H1 (cell line): ENCODE data around the gene PLEKHA3. TPM values are rescaled to one million over a fixed set of nuclear protein-coding genes. Genes with fewer than 3 reads are reported as not detected.

Source experiments
- CTCF ChIA-PET: fragments of 300-600 bp; sonication (Branson Sonifier 250); formaldehyde crosslinking; loops from one replicate; lab custom pipeline; 2021; ENCODE audit not compliant: partially characterized antibody; lab: Charles Lee
- POLR2A ChIA-PET: fragments of 300-600 bp; sonication (Branson Sonifier 250); formaldehyde crosslinking; loops from one replicate; lab custom pipeline; 2021; ENCODE audit warnings: inconsistent platforms; ENCODE audit not compliant: partially characterized antibody; lab: Charles Lee
- DNase-seq, 2 experiments: peaks; one replicate each; pipeline versions ENCODE4 v3.0.0 to v3.0.0-alpha.2; 2010 to 2022; ENCODE audit warnings: low spot score in 2 of 2, low read depth in 1 of 2, mixed read lengths in 1 of 2
- FAIRE-seq: peaks from 2 replicates; lab custom pipeline; 2011; peaks lifted over from hg19 to GRCh38; lab: Jason Lieb, UNC
- H2AFZ ChIP-seq: 2 replicates; pipeline ENCODE4 v1.8.1; 2012; ENCODE audit warnings: low read length, inconsistent platforms
- H2AK5ac ChIP-seq: 2 replicates; pipeline ENCODE4 v1.6.1; 2013; ENCODE audit warnings: low read depth, low read length
- H2BK120ac ChIP-seq: replicated peaks from 2 replicates; pipeline ENCODE3; 2013; ENCODE audit warnings: low read depth, low read length, inconsistent platforms
- H2BK12ac ChIP-seq: 2 replicates; pipeline ENCODE4 v1.6.1; 2013; ENCODE audit warnings: low read depth, low read length
- H2BK15ac ChIP-seq: 2 replicates; pipeline ENCODE4 v1.6.1; 2013; ENCODE audit warnings: low read length
- H2BK20ac ChIP-seq: 2 replicates; pipeline ENCODE4 v1.6.1; 2013; ENCODE audit warnings: low read length
- H2BK5ac ChIP-seq: 2 replicates; pipeline ENCODE4 v1.6.1; 2013; ENCODE audit warnings: low read depth, low read length
- H3K14ac ChIP-seq: 2 replicates; pipeline ENCODE4 v1.6.1; 2013; ENCODE audit warnings: inconsistent platforms; ENCODE audit not compliant: insufficient read length
- H3K18ac ChIP-seq: 2 replicates; pipeline ENCODE4 v1.6.1; 2013; ENCODE audit warnings: low read length; ENCODE audit errors: extremely low read depth
- H3K23ac ChIP-seq: 2 replicates; pipeline ENCODE4 v1.6.1; 2013; ENCODE audit warnings: inconsistent platforms; ENCODE audit not compliant: insufficient read length
- H3K23me2 ChIP-seq: 2 replicates; pipeline ENCODE4 v1.6.1; 2013; ENCODE audit warnings: low read depth, low read length
- H3K27ac ChIP-seq: 2 replicates; pipeline ENCODE4 v1.6.1; 2011; ENCODE audit warnings: low read depth, low read length, inconsistent platforms
- H3K27me3 ChIP-seq, 4 experiments: replicated peaks in 1 of 4; 1 replicate in 1 of 4; 2 replicates in 3 of 4; pipeline versions ENCODE4 v1.6.1 to v1.8.1; 2011 to 2013; ENCODE audit warnings: low read length in 3 of 4, mild to moderate bottlenecking in 3 of 4, inconsistent platforms in 2 of 4, mixed read lengths in 2 of 4, moderate library complexity in 1 of 4; ENCODE audit not compliant: control insufficient read depth in 3 of 4, insufficient read depth in 3 of 4; ENCODE audit errors: extremely low read depth in 1 of 4
- H3K36me3 ChIP-seq, 4 experiments: 2 replicates each; pipeline versions ENCODE4 v1.6.1 to v1.8.1; 2011 to 2013; ENCODE audit warnings: mild to moderate bottlenecking in 4 of 4, low read length in 3 of 4, moderate library complexity in 2 of 4, control low read depth in 1 of 4, inconsistent platforms in 1 of 4; ENCODE audit not compliant: insufficient read depth in 4 of 4, control insufficient read depth in 2 of 4
- H3K4ac ChIP-seq: replicated peaks from 2 replicates; pipeline ENCODE3; 2013; ENCODE audit warnings: low read length, low read depth, mixed read lengths, inconsistent platforms; ENCODE audit not compliant: insufficient read length
- H3K4me1 ChIP-seq, 4 experiments: replicated peaks in 1 of 4; 1 replicate in 1 of 4; 2 replicates in 3 of 4; pipeline versions ENCODE4 v1.6.1 to v1.8.1; 2011 to 2013; ENCODE audit warnings: low read length in 3 of 4, inconsistent platforms in 2 of 4, mixed read lengths in 1 of 4; ENCODE audit not compliant: insufficient read depth in 4 of 4, control insufficient read depth in 3 of 4
- H3K4me2 ChIP-seq, 2 experiments: 2 replicates each; pipeline versions ENCODE4 v1.6.1 to v1.8.1; 2011 to 2013; ENCODE audit warnings: low read depth in 2 of 2, low read length in 2 of 2, control low read depth in 1 of 2, inconsistent platforms in 1 of 2, mild to moderate bottlenecking in 1 of 2; ENCODE audit not compliant: insufficient read depth in 1 of 2
- H3K4me3 ChIP-seq, 4 experiments: fragments of 200-600, 300-600 bp in 1 of 4; sonication (generic), shearing (Covaris generic), sonication (Bioruptor Twin) in 1 of 4; 2 replicates each; pipeline versions ENCODE4 v1.5.1 to v1.8.1; 2011 to 2016; ENCODE audit warnings: low read length in 4 of 4, low read depth in 3 of 4, control low read depth in 2 of 4, inconsistent platforms in 2 of 4, mild to moderate bottlenecking in 2 of 4, mixed read lengths in 1 of 4, moderate library complexity in 1 of 4; ENCODE audit not compliant: insufficient read depth in 2 of 4; ENCODE audit errors: extremely low read depth in 1 of 4
- H3K56ac ChIP-seq: replicated peaks from 2 replicates; pipeline ENCODE3; 2013; ENCODE audit warnings: low read depth, mild to moderate bottlenecking, mixed read lengths, low read length, inconsistent platforms; ENCODE audit not compliant: insufficient read length
- H3K79me1 ChIP-seq: 2 replicates; pipeline ENCODE4 v1.6.1; 2013; ENCODE audit warnings: low read depth, low read length, control low read depth
- H3K79me2 ChIP-seq, 2 experiments: 2 replicates each; pipeline versions ENCODE4 v1.6.1 to v1.8.1; 2012 to 2013; ENCODE audit warnings: low read length in 2 of 2, mild to moderate bottlenecking in 2 of 2, inconsistent platforms in 1 of 2; ENCODE audit not compliant: insufficient read depth in 2 of 2, control insufficient read depth in 1 of 2
- H3K9ac ChIP-seq, 4 experiments: replicated peaks in 1 of 4; 1 replicate in 1 of 4; 2 replicates in 3 of 4; pipeline versions ENCODE4 v1.6.1 to v1.8.1; 2011 to 2013; ENCODE audit warnings: low read depth in 3 of 4, low read length in 3 of 4, control low read depth in 2 of 4, mild to moderate bottlenecking in 2 of 4, moderate library complexity in 2 of 4, inconsistent platforms in 1 of 4; ENCODE audit errors: extremely low read depth in 1 of 4
- H3K9me3 ChIP-seq, 2 experiments: 2 replicates each; pipeline versions ENCODE4 v1.6.1 to v1.8.1; 2012 to 2013; ENCODE audit warnings: mild to moderate bottlenecking in 2 of 2, moderate library complexity in 2 of 2, control low read depth in 1 of 2, inconsistent platforms in 1 of 2, low read depth in 1 of 2, low read length in 1 of 2, mixed read lengths in 1 of 2; ENCODE audit not compliant: insufficient read depth in 2 of 2
- H4K20me1 ChIP-seq, 2 experiments: replicated peaks in 1 of 2; 2 replicates each; pipeline versions ENCODE3 to v1.8.1; 2011 to 2013; ENCODE audit warnings: inconsistent platforms in 2 of 2, low read length in 2 of 2, mild to moderate bottlenecking in 1 of 2; ENCODE audit not compliant: insufficient read depth in 2 of 2, control insufficient read depth in 1 of 2
- H4K5ac ChIP-seq: 2 replicates; pipeline ENCODE4 v1.6.1; 2013; ENCODE audit warnings: low read length, low read depth, mixed read lengths, inconsistent platforms; ENCODE audit not compliant: insufficient read length
- H4K8ac ChIP-seq: 2 replicates; pipeline ENCODE4 v1.8.0; 2013; ENCODE audit warnings: mild to moderate bottlenecking, moderate library complexity, low read length, inconsistent platforms; ENCODE audit not compliant: insufficient read depth; ENCODE audit errors: extremely low read depth
- H4K91ac ChIP-seq: replicated peaks from 2 replicates; pipeline ENCODE3; 2013; ENCODE audit warnings: low read length, mixed read lengths, inconsistent platforms; ENCODE audit not compliant: insufficient read length
- KDM1A ChIP-seq: fragments of 200-600, 300-600 bp; sonication (generic); IDR thresholded peaks from 2 replicates; pipeline ENCODE4 v1.7.1; 2016; ENCODE audit warnings: mild to moderate bottlenecking, low read length, borderline replicate concordance
- SIN3A ChIP-seq, 2 experiments: IDR thresholded peaks in 1 of 2; conservative IDR thresholded peaks in 1 of 2; 2 replicates each; pipeline ENCODE4 v1.6.1; 2011 to 2012; ENCODE audit warnings: low read length in 2 of 2, improper control_type of control experiment in 1 of 2, low read depth in 1 of 2, mild to moderate bottlenecking in 1 of 2
- WGBS, 2 experiments: shearing (Covaris generic) in 1 of 2; methylation state at CpG; one replicate each; pipeline versions ENCODE4 v1.1.6 to v1.1.7; 2013 to 2015; ENCODE audit warnings: low lambda C conversion rate in 2 of 2, mixed read lengths in 2 of 2, inconsistent platforms in 1 of 2, low coverage in 1 of 2, missing lambda C conversion rate in 1 of 2; ENCODE audit not compliant: insufficient replicate concordance in 2 of 2, insufficient coverage in 1 of 2, insufficient read length in 1 of 2; ENCODE audit errors: extremely low coverage in 1 of 2, missing lambda C conversion rate in 1 of 2; 5-methylcytosine and 5-hydroxymethylcytosine counted together
- polyA plus RNA-seq, 7 experiments: library from polyadenylated mRNA; depleted of rRNA in 3 of 7; stranded (reverse) in 5 of 7; unstranded in 2 of 7; fragments of >200 nt in 5 of 7; fragments of 200-250 nt in 2 of 7; gene quantifications; 1 replicate in 5 of 7; 2 replicates in 1 of 7; 4 replicates in 1 of 7; pipeline versions ENCODE4 v1.2.1 to v1.2.3, GENCODE V29; 2011 to 2013; ENCODE audit warnings: missing spikeins in 2 of 7, mixed read lengths in 2 of 7
- total RNA-seq: library from RNA; stranded (reverse); fragmentation: NEBNext Ultra II Directional; extraction: Animal tissue kit (Norgen Biotek cat#: 25700); gene quantifications from 2 replicates; pipeline ENCODE4 v1.2.1, GENCODE V29; 2021

The PLEKHA3 gene
- total and polyA plus RNA-seq, 2 of the 8 experiments (the other 6 are each of a cell fraction or from before 2014, with no cell fraction given), result 1.9 to 20.1 TPM

DNA sequence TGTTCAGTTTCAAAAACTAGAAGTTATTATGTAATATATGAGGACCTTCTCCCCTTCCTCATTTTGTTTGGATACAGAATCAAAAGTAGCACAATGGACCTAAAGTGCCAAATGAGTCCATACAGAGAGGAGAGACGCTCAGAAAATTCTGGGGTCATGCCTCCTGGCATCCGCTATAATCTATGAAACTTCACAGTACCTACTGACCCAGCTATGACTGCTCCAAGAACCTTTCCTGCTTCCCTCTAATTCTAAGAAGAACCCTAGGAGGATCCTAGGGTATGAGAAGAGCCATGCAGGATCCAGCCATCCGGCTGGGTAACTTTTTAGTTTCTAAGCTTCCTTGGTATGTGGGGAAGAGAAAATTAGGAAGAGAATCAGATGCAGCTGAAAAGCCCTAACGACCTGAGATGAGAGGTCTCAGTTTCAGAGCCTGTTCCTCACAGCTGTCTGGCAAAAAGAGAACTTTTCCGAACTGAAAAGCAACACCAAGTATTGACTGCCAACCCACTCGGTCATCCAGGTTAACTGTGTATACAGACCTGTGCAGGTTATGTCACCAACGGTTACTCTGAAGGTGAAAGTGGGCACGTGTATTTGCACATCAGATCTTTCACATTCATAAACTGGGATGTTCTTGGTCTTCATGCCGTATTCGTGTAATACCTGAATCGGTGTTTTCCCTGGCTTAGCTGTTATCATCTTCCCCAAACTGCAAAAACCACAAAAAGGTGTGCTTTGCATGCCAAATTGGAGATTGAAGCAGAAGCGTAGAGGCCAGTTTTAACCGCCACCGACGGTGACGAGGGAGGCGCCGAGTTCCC lies 30.3 kb upstream of the PLEKHA3 start:
- no peak overlapping the region for H2BK20ac ChIP-seq
- POLR2A ChIA-PET, result interaction anchor here (0.8 to 3.1 kb wide), 9 partner anchors 8 to 255 kb away, joined by 3 to 23 read pairs (median 9); partner anchors contain the start of genes OSBPL6 and PLEKHA3
- H3K56ac ChIP-seq, result no peak overlapping the region
- peak overlapping the region; percentile 99 for H3K27ac ChIP-seq
- no peak overlapping the region for H3K23ac ChIP-seq
- H4K8ac ChIP-seq, result no peak overlapping the region
- FAIRE-seq (no peak), DNase-seq (no peak)
- 25% methylated on average over 18 of the region's 18 CpGs; no CpG with 5 or more reads in 1 of the 2 experiments for WGBS, 2 experiments
- peaks cover 4 to 35% (median 24%) of the 10 kb centered on the region in 4 experiments for H3K36me3 ChIP-seq
- CTCF ChIA-PET, result interaction anchor here (0.7 to 0.9 kb wide), 3 partner anchors 30 to 73 kb away, joined by 3 to 4 read pairs (median 3); partner anchors contain the start of gene PLEKHA3
- peaks cover 5% of the 10 kb centered on the region for H3K23me2 ChIP-seq
- peak overlapping the region; percentile 79 to 92 for H3K4me2 ChIP-seq
- TF ChIP-seq SIN3A (conservative IDR thresholded peaks at IDR 0.05 in 1 of 2, IDR thresholded peaks at IDR 0.05 in 1 of 2; ENCODE audit: low read depth in 1 of 2, low read length in 2 of 2) (0 out of 4 replicates have a peak, but pooled peaks of 1 of the 2 experiments have one; percentile 7), KDM1A (no peak)
- peaks cover 8 to 26% of the 10 kb centered on the region in 2 experiments for H3K79me2 ChIP-seq
- H2AK5ac ChIP-seq, result no peak overlapping the region
- peak overlapping the region; percentile 11 for H3K4ac ChIP-seq
- H2BK12ac ChIP-seq, result no peak overlapping the region
- H2AFZ ChIP-seq, result no peak overlapping the region
- H3K27me3 ChIP-seq, result no peaks in the 10 kb centered on the region
- no peak overlapping the region for H3K14ac ChIP-seq
- H3K9me3 ChIP-seq, result no peaks in the 10 kb centered on the region
- H2BK15ac ChIP-seq, result no peak overlapping the region
- peak overlapping the region; percentile 76 to 99 (median 98) for H3K9ac ChIP-seq
- H3K18ac ChIP-seq, result no peak overlapping the region
- no peak overlapping the region for H2BK120ac ChIP-seq
- peaks cover 6% of the 10 kb centered on the region; the same call in 1 of the 2 replicates for H3K79me1 ChIP-seq
- H4K20me1 ChIP-seq, result peaks cover 4% of the 10 kb centered on the region in 2 experiments
- H3K4me1 ChIP-seq, result peaks cover 0 to 2% (median 0%) of the 10 kb centered on the region in 4 experiments; a peak in 2 of 7 replicates
- H4K91ac ChIP-seq, result no peak overlapping the region
- no peak overlapping the region for H4K5ac ChIP-seq
- H3K4me3 ChIP-seq, result peak overlapping the region; percentile 67 to 96 (median 92)
- H2BK5ac ChIP-seq, result peak overlapping the region; percentile 71
